ENCODE measurements around the gene KLHL29. TPM values are rescaled to one million over a fixed set of nuclear protein-coding genes. Genes with fewer than 3 reads are reported as not detected.

KLHL29 gene
- total RNA-seq, 3 donors from 2014 or later: 2.6 to 13.0 (median 5.5) TPM

- Histone ChIP-seq H3K4me1 (ENCODE audit: low read depth) (no peaks in the 10 kb centered on the region), H3K4me3 (no peak overlapping the region), H3K36me3 (ENCODE audit: low read depth) (no peaks in the 10 kb centered on the region), H3K9me3 (no peaks in the 10 kb centered on the region)
- intact Hi-C loops (cut with DNase I, micrococcal nuclease): no loop called here
- TF ChIP-seq, protein P1, sequence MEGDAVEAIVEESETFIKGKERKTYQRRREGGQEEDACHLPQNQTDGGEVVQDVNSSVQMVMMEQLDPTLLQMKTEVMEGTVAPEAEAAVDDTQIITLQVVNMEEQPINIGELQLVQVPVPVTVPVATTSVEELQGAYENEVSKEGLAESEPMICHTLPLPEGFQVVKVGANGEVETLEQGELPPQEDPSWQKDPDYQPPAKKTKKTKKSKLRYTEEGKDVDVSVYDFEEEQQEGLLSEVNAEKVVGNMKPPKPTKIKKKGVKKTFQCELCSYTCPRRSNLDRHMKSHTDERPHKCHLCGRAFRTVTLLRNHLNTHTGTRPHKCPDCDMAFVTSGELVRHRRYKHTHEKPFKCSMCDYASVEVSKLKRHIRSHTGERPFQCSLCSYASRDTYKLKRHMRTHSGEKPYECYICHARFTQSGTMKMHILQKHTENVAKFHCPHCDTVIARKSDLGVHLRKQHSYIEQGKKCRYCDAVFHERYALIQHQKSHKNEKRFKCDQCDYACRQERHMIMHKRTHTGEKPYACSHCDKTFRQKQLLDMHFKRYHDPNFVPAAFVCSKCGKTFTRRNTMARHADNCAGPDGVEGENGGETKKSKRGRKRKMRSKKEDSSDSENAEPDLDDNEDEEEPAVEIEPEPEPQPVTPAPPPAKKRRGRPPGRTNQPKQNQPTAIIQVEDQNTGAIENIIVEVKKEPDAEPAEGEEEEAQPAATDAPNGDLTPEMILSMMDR (IDR thresholded peaks at IDR 0.05): no peak
- ATAC-seq (no peak), DNase-seq (no peak)
Observed at GRCh38 chr2:23379220-23379695, 5.7 kb upstream of the KLHL29 start.

DNA sequence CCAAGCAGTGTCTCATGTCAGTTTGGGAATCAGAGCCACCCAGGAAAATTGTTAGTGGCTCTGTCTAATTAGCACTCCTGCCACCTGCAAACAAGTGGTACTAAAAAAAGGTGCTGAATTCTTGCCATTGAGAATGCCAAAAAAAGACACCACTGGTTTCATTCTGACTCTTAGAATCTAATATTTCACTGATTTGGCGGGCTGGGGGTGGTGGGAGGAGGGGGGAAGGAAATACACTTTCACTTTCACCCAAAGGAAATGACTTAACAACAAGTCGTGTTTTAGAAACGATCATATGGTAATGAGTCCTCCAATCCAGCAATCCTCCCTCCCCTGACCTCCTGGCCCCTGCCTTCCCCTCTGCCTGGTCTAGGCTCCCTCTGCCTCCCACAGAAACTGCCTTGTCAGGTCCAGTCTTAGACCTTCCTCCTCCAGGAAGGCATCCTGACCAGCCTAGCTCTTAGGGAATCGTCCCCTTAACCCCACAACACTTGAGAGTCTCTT, 4.4 kb upstream of the KLHL29 start:
- ATAC-seq (peak; percentile 39), DNase-seq (no peak)
- H3K9me3 ChIP-seq: no peaks in the 10 kb centered on the region
- TF ChIP-seq, protein P1 (IDR thresholded peaks at IDR 0.05): no peak
- no peaks in the 10 kb centered on the region for H3K36me3 ChIP-seq (ENCODE audit: low read depth)
- no peaks in the 10 kb centered on the region for H3K4me1 ChIP-seq (ENCODE audit: low read depth)
- intact Hi-C loops (cut with DNase I, micrococcal nuclease): no loop called here
- H3K4me3 ChIP-seq: no peak overlapping the region

DNA sequence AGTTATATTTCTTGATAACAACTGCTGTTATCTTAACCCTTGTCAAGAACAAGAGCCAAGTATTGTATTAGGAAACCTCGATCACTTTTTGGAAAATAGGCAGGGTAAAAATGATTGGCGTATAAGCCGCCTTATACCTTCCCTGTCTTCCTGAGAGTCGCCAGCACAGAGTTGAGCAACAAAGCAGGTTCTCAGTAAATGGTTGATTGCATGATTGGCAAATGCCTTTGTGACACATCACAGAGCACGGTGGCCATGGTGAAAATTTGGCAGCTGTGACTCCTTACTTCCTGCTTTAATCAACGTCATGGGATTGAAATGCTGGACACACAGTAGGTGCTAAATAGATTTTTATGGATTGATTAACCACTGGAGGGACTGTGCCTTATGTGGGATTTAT, 3.9 kb upstream of the KLHL29 start:
- H3K9me3 ChIP-seq: no peaks in the 10 kb centered on the region
- ATAC-seq (peak; percentile 69), DNase-seq (peak in 2 of 3 donors; percentile 17 to 59)
- H3K4me1 ChIP-seq (ENCODE audit: low read depth): peaks cover 2% of the 10 kb centered on the region
- TF ChIP-seq, protein P1 (IDR thresholded peaks at IDR 0.05): no peak
- H3K4me3 ChIP-seq: no peak overlapping the region
- H3K36me3 ChIP-seq (ENCODE audit: low read depth): no peaks in the 10 kb centered on the region
- intact Hi-C loops (cut with DNase I, micrococcal nuclease): no loop called here

GRCh38 chr2:23381485-23381884, 3.5 kb upstream of the KLHL29 start:
- Histone ChIP-seq H3K4me1 (ENCODE audit: low read depth) (peaks cover 6% of the 10 kb centered on the region), H3K4me3 (no peak overlapping the region), H3K36me3 (ENCODE audit: low read depth) (no peaks in the 10 kb centered on the region), H3K9me3 (no peaks in the 10 kb centered on the region)
- no peak for ATAC-seq
- TF ChIP-seq, protein P1 (IDR thresholded peaks at IDR 0.05): no peak
- no peak for DNase-seq
- intact Hi-C loops (cut with DNase I, micrococcal nuclease): no loop called here

DNA sequence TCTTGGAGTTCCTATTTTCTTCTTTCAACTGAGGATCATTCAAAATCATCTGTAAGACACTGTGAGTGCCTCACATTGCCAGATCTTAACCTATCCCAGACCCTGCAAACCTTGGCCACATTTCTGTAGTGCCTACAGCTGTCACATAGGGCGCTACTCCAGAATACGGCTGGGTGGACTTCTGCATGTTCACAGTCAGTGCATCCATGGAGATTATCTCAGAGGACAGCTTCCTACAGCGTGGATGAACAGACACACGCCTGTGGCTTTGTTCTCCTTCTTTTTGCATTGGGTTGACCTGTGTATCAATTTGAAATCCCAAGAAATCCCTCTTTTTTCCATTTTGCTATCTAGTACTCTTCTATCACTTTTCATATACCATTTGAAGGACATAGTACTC, 1.9 kb upstream of the KLHL29 start:
- Histone ChIP-seq H3K4me3 (no peak overlapping the region), H3K4me1 (ENCODE audit: low read depth) (peaks cover 9% of the 10 kb centered on the region), H3K9me3 (no peaks in the 10 kb centered on the region), H3K36me3 (ENCODE audit: low read depth) (no peaks in the 10 kb centered on the region)
- no peak for DNase-seq
- intact Hi-C loops (cut with DNase I, micrococcal nuclease): no loop called here
- no peak for ATAC-seq
- TF ChIP-seq, protein P1 (IDR thresholded peaks at IDR 0.05): no peak

DNA sequence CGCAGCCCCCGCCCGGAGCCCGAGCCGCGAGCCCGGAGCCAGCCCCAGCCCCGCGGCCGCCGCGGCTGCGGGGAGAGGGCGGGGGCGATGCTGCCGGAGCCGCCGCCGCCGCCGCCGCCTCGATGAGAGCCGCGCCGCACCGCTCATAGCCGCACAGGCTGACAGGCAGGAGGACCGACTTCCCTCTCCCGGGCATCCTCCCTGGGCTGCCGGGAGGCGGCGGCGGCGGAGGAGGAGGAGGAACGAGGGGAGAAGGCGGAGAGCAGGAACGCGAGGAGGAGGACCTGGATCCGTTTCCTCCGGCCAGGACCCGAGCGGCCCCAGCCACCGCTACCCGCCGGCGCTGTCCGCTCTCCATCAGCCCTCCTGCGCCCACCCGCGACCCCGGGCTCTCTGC, 370 bp downstream of the KLHL29 start:
- H3K36me3 ChIP-seq (ENCODE audit: low read depth): no peaks in the 10 kb centered on the region
- intact Hi-C loops (cut with DNase I, micrococcal nuclease): no loop called here
- ATAC-seq (peak; percentile 20), DNase-seq (peak; percentile 12 to 63 (median 61))
- peaks cover 9% of the 10 kb centered on the region for H3K4me1 ChIP-seq (ENCODE audit: low read depth)
- H3K9me3 ChIP-seq: no peaks in the 10 kb centered on the region
- TF ChIP-seq, protein P1 (IDR thresholded peaks at IDR 0.05): no peak
- H3K4me3 ChIP-seq: peak overlapping the region; percentile 22
